B cell (primary cell): ENCODE measurements around the gene APPL1. TPM values are rescaled to one million over a fixed set of nuclear protein-coding genes. Genes with fewer than 3 reads are reported as not detected.

Source experiments
- ATAC-seq: fragments of 200-7000 bp; cut with Tn5 transposase; one replicate; pipeline ENCODE4 v1.10.0; 2021; ENCODE audit warnings: low read depth, mild to moderate bottlenecking, moderate number of reproducible peaks, moderate library complexity
- CTCF ChIA-PET: fragments of 350-600 bp; sonication (Branson Sonifier 250); formaldehyde crosslinking; loops from one replicate; lab custom pipeline; 2021; ENCODE audit warnings: antibody characterized with exemption, inconsistent platforms; lab: Charles Lee
- POLR2A ChIA-PET: fragments of 350-600 bp; sonication (Branson Sonifier 250); formaldehyde crosslinking; loops from one replicate; lab custom pipeline; 2021; ENCODE audit warnings: antibody characterized with exemption; lab: Charles Lee
- DNase-seq: peaks from one replicate; pipeline ENCODE4 v3.0.0; 2013
- H2AFZ ChIP-seq: 2 replicates; pipeline ENCODE4 v1.6.1; 2012; ENCODE audit warnings: mild to moderate bottlenecking, low read depth, low read length; ENCODE audit not compliant: insufficient read depth, poor library complexity, severe bottlenecking
- H3K27ac ChIP-seq, 2 donors: 1 replicate in 1 of 2; 2 replicates in 1 of 2; pipeline ENCODE4 v1.5.1; 2012 to 2013; ENCODE audit warnings: low read length in 2 of 2, mild to moderate bottlenecking in 2 of 2, moderate library complexity in 1 of 2
- H3K27me3 ChIP-seq, 4 experiments: fragments of 200-600 bp in 1 of 4; sonication (generic) in 1 of 4; replicated peaks in 1 of 4; 1 replicate in 2 of 4; 2 replicates in 2 of 4; pipeline versions ENCODE4 v1.6.1 to v1.7.0; 2013 to 2016; ENCODE audit warnings: low read length in 3 of 4, mild to moderate bottlenecking in 2 of 4, mixed read lengths in 1 of 4, moderate library complexity in 1 of 4; ENCODE audit not compliant: insufficient read depth in 4 of 4, control insufficient read depth in 3 of 4; ENCODE audit errors: control extremely low read depth in 1 of 4
- H3K36me3 ChIP-seq, 2 experiments: replicated peaks in 1 of 2; 1 replicate in 1 of 2; 2 replicates in 1 of 2; pipeline versions ENCODE4 v1.6.1 to v1.7.1; 2013; ENCODE audit warnings: low read length in 1 of 2; ENCODE audit not compliant: insufficient read depth in 2 of 2, control insufficient read depth in 1 of 2; ENCODE audit errors: control extremely low read depth in 1 of 2, extremely low read depth in 1 of 2
- H3K4me1 ChIP-seq, 2 donors: fragments of 200-600 bp in 1 of 2; sonication (generic) in 1 of 2; 1 replicate in 1 of 2; 2 replicates in 1 of 2; pipeline versions ENCODE4 v1.5.1 to v1.6.1; 2013 to 2017; ENCODE audit warnings: low read length in 2 of 2; ENCODE audit not compliant: control insufficient read depth in 2 of 2, insufficient read depth in 2 of 2
- H3K4me2 ChIP-seq: replicated peaks from 2 replicates; pipeline ENCODE3; 2012; ENCODE audit warnings: mild to moderate bottlenecking, low read depth, low read length; ENCODE audit not compliant: poor library complexity, severe bottlenecking
- H3K4me3 ChIP-seq, 5 experiments: fragments of 200-600 bp in 1 of 5; sonication (generic) in 1 of 5; 1 replicate in 3 of 5; 2 replicates in 2 of 5; pipeline versions ENCODE4 v1.5.1 to v1.7.0; 2011 to 2016; ENCODE audit warnings: low read length in 4 of 5, mild to moderate bottlenecking in 4 of 5, low read depth in 2 of 5, control low read depth in 1 of 5, moderate library complexity in 1 of 5; ENCODE audit not compliant: insufficient read depth in 1 of 5; ENCODE audit errors: control extremely low read depth in 1 of 5, extremely low read depth in 1 of 5
- H3K79me2 ChIP-seq: fragments of 200-600 bp; sonication (generic); one replicate; pipeline ENCODE4 v1.6.0; 2016; ENCODE audit warnings: low read length; ENCODE audit not compliant: control insufficient read depth, insufficient read depth
- H3K9ac ChIP-seq: fragments of 200-600 bp; sonication (generic); 2 replicates; pipeline ENCODE4 v1.6.1; 2017; ENCODE audit warnings: mild to moderate bottlenecking, low read length, moderate library complexity
- H3K9me3 ChIP-seq, 3 donors: one replicate each; pipeline versions ENCODE4 v1.6.1 to v1.7.1; 2013; ENCODE audit warnings: low read length in 2 of 3; ENCODE audit not compliant: control insufficient read depth in 2 of 3, insufficient read depth in 1 of 3; ENCODE audit errors: control extremely low read depth in 1 of 3
- H4K20me1 ChIP-seq: 2 replicates; pipeline ENCODE4 v1.6.0; 2012; ENCODE audit warnings: mild to moderate bottlenecking, low read length; ENCODE audit not compliant: insufficient read depth, control insufficient read depth, poor library complexity, severe bottlenecking
- H3K27ac Mint-ChIP-seq: one replicate; pipeline ENCODE4 v1.8.0; 2021; ENCODE audit warnings: mixed read lengths
- H3K27me3 Mint-ChIP-seq: one replicate; pipeline ENCODE4 v1.8.0; 2021; ENCODE audit warnings: mixed read lengths
- H3K4me1 Mint-ChIP-seq: one replicate; pipeline ENCODE4 v1.8.0; 2021; ENCODE audit warnings: mixed read lengths
- H3K4me3 Mint-ChIP-seq: one replicate; pipeline ENCODE4 v1.8.0; 2021; ENCODE audit warnings: mixed read lengths
- H3K9me3 Mint-ChIP-seq: one replicate; pipeline ENCODE4 v1.8.0; 2022; ENCODE audit warnings: mixed read lengths; ENCODE audit not compliant: insufficient read depth
- CTCF ChIP-seq: fragments of 200-600 bp; IDR thresholded peaks from one replicate; pipeline ENCODE4 v1.8.0; 2022; ENCODE audit warnings: antibody characterized with exemption, mild to moderate bottlenecking
- EZH2 ChIP-seq: IDR thresholded peaks from 2 replicates; pipeline ENCODE4 v1.6.1; 2012; ENCODE audit warnings: borderline replicate concordance, low read depth, mild to moderate bottlenecking, moderate library complexity, low read length; ENCODE audit not compliant: insufficient read depth, poor library complexity, severe bottlenecking
- WGBS: methylation state at CpG from one replicate; pipeline ENCODE4 v1.1.5; 2013; ENCODE audit warnings: missing lambda C conversion rate; ENCODE audit not compliant: insufficient coverage; 5-methylcytosine and 5-hydroxymethylcytosine counted together
- intact Hi-C: fragments of 100-400 bp; cut with micrococcal nuclease; formaldehyde crosslinking; loops from one replicate; pipeline ENCODE4 v1.10.0; 2022
- polyA plus RNA-seq: library from polyadenylated mRNA; depleted of rRNA; stranded (reverse); fragments of >200 nt; gene quantifications from 2 replicates; pipeline ENCODE4 v1.2.3, GENCODE V29; 2012
- total RNA-seq, 2 donors: library from RNA; stranded (reverse); fragments of 120-200 nt in 1 of 2; gene quantifications; 1 replicate in 1 of 2; 2 replicates in 1 of 2; pipeline versions ENCODE4 v1.2.3 to v1.2.4, GENCODE V29; 2013 to 2022

Gene APPL1
- total and polyA plus RNA-seq, 2 donors (not counting 1 experiment from before 2014, with no cell fraction given), result 25.5 to 69.5 TPM

GRCh38 chr3:57234613-57235575 lies 7.4 kb downstream of the APPL1 start:
- 0% methylated on average over 1 of the region's 13 CpGs for WGBS
- Mint-ChIP-seq H3K4me3 (peak overlapping the region; percentile 73), H3K27ac (peak overlapping the region; percentile 88), H3K27me3 (no peaks in the 10 kb centered on the region), H3K9me3 (no peaks in the 10 kb centered on the region), H3K4me1 (peaks cover 41% of the 10 kb centered on the region)
- Histone ChIP-seq H4K20me1 (no peaks in the 10 kb centered on the region), H3K36me3 (peaks cover 4 to 26% of the 10 kb centered on the region in 2 experiments), H2AFZ (peak overlapping the region; percentile 73), H3K4me3 (peak overlapping the region in 2 of 5 experiments; percentile 17 to 45), H3K79me2 (peaks cover 78% of the 10 kb centered on the region), H3K27ac (peak overlapping the region; percentile 76 to 92), H3K9me3 (no peaks in the 10 kb centered on the region), H3K4me1 (peaks cover 26 to 30% of the 10 kb centered on the region in 2 donors), H3K27me3 (no peaks in the 10 kb centered on the region), H3K9ac (peak overlapping the region; percentile 44), H3K4me2 (peak overlapping the region; percentile 66)
- intact Hi-C loops, result loop anchor here (1.0 to 10.0 kb wide), 2 partner anchors 320 to 362 kb away; partner anchors contain the start of genes ARF4 and PDE12
- peak; percentile 76 for ATAC-seq
- TF ChIP-seq EZH2, result no peak
- no peak for TF ChIP-seq CTCF
- DNase-seq, result peak; percentile 78
- ChIA-PET POLR2A (interaction anchor here (0.7 kb wide), 1 partner anchor 553 kb away, joined by 4 read pairs; no protein-coding TSS in a partner anchor), CTCF (interaction anchor here (1.1 to 3.0 kb wide), 2 partner anchors 56 to 65 kb away, joined by 3 to 10 read pairs; no protein-coding TSS in a partner anchor)
